ENCODE measurements around the gene FAM53A. TPM values are rescaled to one million over a fixed set of nuclear protein-coding genes. Genes with fewer than 3 reads are reported as not detected.

Gene FAM53A
- total and polyA plus RNA-seq, 2 donors: 1.0 to 2.0 TPM

- WGBS: 98% methylated on average over 10 of the region's 10 CpGs
- Histone ChIP-seq H3K9me3 (ENCODE audit: control insufficient read depth in 2 of 2, insufficient read depth in 1 of 2, low read length in 1 of 2) (no peaks in the 10 kb centered on the region), H3K4me3 (ENCODE audit: low read length in 2 of 2) (no peak overlapping the region), H3K27me3 (ENCODE audit: control insufficient read depth in 2 of 2, insufficient read depth in 1 of 2, low read length in 1 of 2) (no peaks in the 10 kb centered on the region), H3K27ac (ENCODE audit: low read depth in 1 of 2, low read length in 1 of 2) (no peak overlapping the region), H3K4me1 (ENCODE audit: control insufficient read depth in 2 of 2, insufficient read depth in 2 of 2, low read length in 2 of 2) (peaks cover 24 to 34% of the 10 kb centered on the region in 2 donors), H3K36me3 (ENCODE audit: control insufficient read depth in 2 of 2, insufficient read depth in 2 of 2, low read length in 1 of 2) (peaks cover 48 to 66% of the 10 kb centered on the region in 2 donors)
- no peak for DNase-seq (ENCODE audit: low read depth in 6 of 9, low spot score in 9 of 9)
Observed at GRCh38 chr4:1725521-1725920, 41.4 kb upstream of the FAM53A start.

- Histone ChIP-seq H3K4me1 (ENCODE audit: control insufficient read depth in 2 of 2, insufficient read depth in 2 of 2, low read length in 2 of 2) (peaks cover 36 to 44% of the 10 kb centered on the region in 2 donors), H3K9me3 (ENCODE audit: control insufficient read depth in 2 of 2, insufficient read depth in 1 of 2, low read length in 1 of 2) (no peaks in the 10 kb centered on the region), H3K27ac (ENCODE audit: low read depth in 1 of 2, low read length in 1 of 2) (peak overlapping the region; percentile 98 to 99), H3K27me3 (ENCODE audit: control insufficient read depth in 2 of 2, insufficient read depth in 1 of 2, low read length in 1 of 2) (no peaks in the 10 kb centered on the region), H3K36me3 (ENCODE audit: control insufficient read depth in 2 of 2, insufficient read depth in 2 of 2, low read length in 1 of 2) (peaks cover 32 to 49% of the 10 kb centered on the region in 2 donors), H3K4me3 (ENCODE audit: low read length in 2 of 2) (peak overlapping the region; percentile 63 to 72)
- peak in 5 of 9 donors; percentile 43 to 83 (median 50) for DNase-seq (ENCODE audit: low read depth in 6 of 9, low spot score in 9 of 9)
- WGBS: 29% methylated on average over 12 of the region's 12 CpGs
Observed at GRCh38 chr4:1723131-1723801, 39.2 kb upstream of the FAM53A start.

GRCh38 chr4:1722551-1723118 lies 38.5 kb upstream of the FAM53A start:
- 41% methylated on average over 18 of the region's 18 CpGs for WGBS

GRCh38 chr4:1721666-1722550 lies 37.8 kb upstream of the FAM53A start:
- Histone ChIP-seq H3K27ac (ENCODE audit: low read depth in 1 of 2, low read length in 1 of 2) (peak overlapping the region; percentile 98 to 99), H3K4me1 (ENCODE audit: control insufficient read depth in 2 of 2, insufficient read depth in 2 of 2, low read length in 2 of 2) (peaks cover 36 to 44% of the 10 kb centered on the region in 2 donors), H3K36me3 (ENCODE audit: control insufficient read depth in 2 of 2, insufficient read depth in 2 of 2, low read length in 1 of 2) (peaks cover 33 to 49% of the 10 kb centered on the region in 2 donors), H3K27me3 (ENCODE audit: control insufficient read depth in 2 of 2, insufficient read depth in 1 of 2, low read length in 1 of 2) (no peaks in the 10 kb centered on the region), H3K9me3 (ENCODE audit: control insufficient read depth in 2 of 2, insufficient read depth in 1 of 2, low read length in 1 of 2) (no peaks in the 10 kb centered on the region), H3K4me3 (ENCODE audit: low read length in 2 of 2) (peak overlapping the region; percentile 63 to 72)
- no peak for DNase-seq (ENCODE audit: low read depth in 6 of 9, low spot score in 9 of 9)
- 2% methylated on average over 61 of the region's 61 CpGs for WGBS

More at GRCh38 chr4:1722551-1723118, 38.5 kb upstream of the FAM53A start:
- DNase-seq (ENCODE audit: low read depth in 6 of 9, low spot score in 9 of 9): no peak
- Histone ChIP-seq H3K9me3 (ENCODE audit: control insufficient read depth in 2 of 2, insufficient read depth in 1 of 2, low read length in 1 of 2) (no peaks in the 10 kb centered on the region), H3K4me1 (ENCODE audit: control insufficient read depth in 2 of 2, insufficient read depth in 2 of 2, low read length in 2 of 2) (peaks cover 36 to 44% of the 10 kb centered on the region in 2 donors), H3K36me3 (ENCODE audit: control insufficient read depth in 2 of 2, insufficient read depth in 2 of 2, low read length in 1 of 2) (peaks cover 32 to 49% of the 10 kb centered on the region in 2 donors), H3K4me3 (ENCODE audit: low read length in 2 of 2) (peak overlapping the region; percentile 63 to 72), H3K27ac (ENCODE audit: low read depth in 1 of 2, low read length in 1 of 2) (peak overlapping the region; percentile 98 to 99), H3K27me3 (ENCODE audit: control insufficient read depth in 2 of 2, insufficient read depth in 1 of 2, low read length in 1 of 2) (no peaks in the 10 kb centered on the region)

GRCh38 chr4:1721003-1721665 lies 37.0 kb upstream of the FAM53A start, which contains the start of the genes TACC3 and TMEM129:
Gene TACC3, plus strand, starts transcription at chr4:1721521. Its CDS starts 1,901 bp downstream, at chr4:1723422.
Gene TMEM129, minus strand, starts transcription at chr4:1721323. Its CDS starts 486 bp downstream, at chr4:1720837.
- no peaks in the 10 kb centered on the region for H3K9me3 ChIP-seq (ENCODE audit: control insufficient read depth in 2 of 2, insufficient read depth in 1 of 2, low read length in 1 of 2)
- WGBS: under 1% methylated on average over 83 of the region's 83 CpGs
- peak; percentile 82 to 97 (median 93) for DNase-seq (ENCODE audit: low read depth in 6 of 9, low spot score in 9 of 9)
- peak within 1 kb of the TSS; percentile 63 to 72 for H3K4me3 ChIP-seq (ENCODE audit: low read length in 2 of 2)
- peak within 1 kb of the TSS; percentile 98 to 99 for H3K27ac ChIP-seq (ENCODE audit: low read depth in 1 of 2, low read length in 1 of 2)
- peaks cover 40 to 49% of the 10 kb centered on the region in 2 donors for H3K36me3 ChIP-seq (ENCODE audit: control insufficient read depth in 2 of 2, insufficient read depth in 2 of 2, low read length in 1 of 2)
- H3K4me1 ChIP-seq (ENCODE audit: control insufficient read depth in 2 of 2, insufficient read depth in 2 of 2, low read length in 2 of 2): peaks cover 32 to 42% of the 10 kb centered on the region in 2 donors
- no peaks in the 10 kb centered on the region for H3K27me3 ChIP-seq (ENCODE audit: control insufficient read depth in 2 of 2, insufficient read depth in 1 of 2, low read length in 1 of 2)

GRCh38 chr4:1720163-1720983 lies 36.3 kb upstream of the FAM53A start:
- no peaks in the 10 kb centered on the region for H3K9me3 ChIP-seq (ENCODE audit: control insufficient read depth in 2 of 2, insufficient read depth in 1 of 2, low read length in 1 of 2)
- 1% methylated on average over 79 of the region's 79 CpGs for WGBS
- peak in 1 of 9 donors; percentile 60 for DNase-seq (ENCODE audit: low read depth in 6 of 9, low spot score in 9 of 9)
- peak overlapping the region; percentile 55 to 72 for H3K4me3 ChIP-seq (ENCODE audit: low read length in 2 of 2)
- peak overlapping the region; percentile 77 to 87 for H3K27ac ChIP-seq (ENCODE audit: low read depth in 1 of 2, low read length in 1 of 2)
- H3K27me3 ChIP-seq (ENCODE audit: control insufficient read depth in 2 of 2, insufficient read depth in 1 of 2, low read length in 1 of 2): no peaks in the 10 kb centered on the region
- H3K4me1 ChIP-seq (ENCODE audit: control insufficient read depth in 2 of 2, insufficient read depth in 2 of 2, low read length in 2 of 2): peaks cover 29 to 41% of the 10 kb centered on the region in 2 donors
- peaks cover 39 to 49% of the 10 kb centered on the region in 2 donors for H3K36me3 ChIP-seq (ENCODE audit: control insufficient read depth in 2 of 2, insufficient read depth in 2 of 2, low read length in 1 of 2)

- H3K4me1 ChIP-seq (ENCODE audit: control insufficient read depth in 2 of 2, insufficient read depth in 2 of 2, low read length in 2 of 2): peaks cover 38 to 56% of the 10 kb centered on the region in 2 donors
Observed at GRCh38 chr4:1718095-1718850, 34.2 kb upstream of the FAM53A start.

More at GRCh38 chr4:1718095-1718850, 34.2 kb upstream of the FAM53A start:
- Histone ChIP-seq H3K4me3 (ENCODE audit: low read length in 2 of 2) (no peak overlapping the region), H3K27ac (ENCODE audit: low read depth in 1 of 2, low read length in 1 of 2) (no peak overlapping the region), H3K27me3 (ENCODE audit: control insufficient read depth in 2 of 2, insufficient read depth in 1 of 2, low read length in 1 of 2) (no peaks in the 10 kb centered on the region), H3K36me3 (ENCODE audit: control insufficient read depth in 2 of 2, insufficient read depth in 2 of 2, low read length in 1 of 2) (peaks cover 30 to 39% of the 10 kb centered on the region in 2 donors), H3K9me3 (ENCODE audit: control insufficient read depth in 2 of 2, insufficient read depth in 1 of 2, low read length in 1 of 2) (no peaks in the 10 kb centered on the region)
- 97% methylated on average over 31 of the region's 31 CpGs for WGBS
- no peak for DNase-seq (ENCODE audit: low read depth in 6 of 9, low spot score in 9 of 9)
